HepG2 (cell line): Measurements from ENCODE around the gene EFNA3. TPM values are rescaled to one million over a fixed set of nuclear protein-coding genes. Genes with fewer than 3 reads are reported as not detected.

ENCODE experiments used
- ARNTL ChIP-seq: sonication (generic); formaldehyde crosslinking; IDR thresholded peaks from 2 replicates; pipeline ENCODE4 v1.4.0; 2020; ENCODE audit warnings: mild to moderate bottlenecking, missing genetic modification reagents
- CEBPB ChIP-seq: IDR thresholded peaks from 2 replicates; pipeline ENCODE4 v1.6.1; 2011; ENCODE audit warnings: low read depth, low read length, improper control_type of control experiment, borderline replicate concordance
- CHD4 ChIP-seq: fragments of 200-600 bp; sonication (generic); IDR thresholded peaks from 2 replicates; pipeline ENCODE4 v1.7.0; 2017; ENCODE audit warnings: mild to moderate bottlenecking, low read length, borderline replicate concordance
- DMAP1 ChIP-seq: IDR thresholded peaks from 2 replicates; pipeline ENCODE4 v1.6.1; 2016
- ESRRA ChIP-seq: sonication (generic); formaldehyde crosslinking; IDR thresholded peaks from 2 replicates; pipeline ENCODE4 v1.5.1; 2020; ENCODE audit warnings: mild to moderate bottlenecking, low read depth, missing genetic modification reagents
- GATAD1 ChIP-seq: IDR thresholded peaks from 2 replicates; pipeline ENCODE4 v1.6.1; 2016; ENCODE audit warnings: missing genetic modification reagents, missing compliant biosample characterization
- HMG20B ChIP-seq: conservative IDR thresholded peaks from 2 replicates; pipeline ENCODE4 v1.6.1; 2016; ENCODE audit warnings: missing genetic modification reagents, missing compliant biosample characterization
- MXI1 ChIP-seq: IDR thresholded peaks from 3 replicates; pipeline ENCODE4 v1.6.1; 2012; ENCODE audit warnings: low read depth, low read length, inconsistent platforms, borderline replicate concordance
- PHF5A ChIP-seq: IDR thresholded peaks from one replicate; pipeline ENCODE4 v1.6.1; 2018; ENCODE audit warnings: low read depth, missing genetic modification reagents; ENCODE audit not compliant: unreplicated experiment
- RARG ChIP-seq: sonication (generic); formaldehyde crosslinking; IDR thresholded peaks from 2 replicates; pipeline ENCODE4 v1.4.0; 2020; ENCODE audit warnings: low read depth, mild to moderate bottlenecking, missing genetic modification reagents
- REPIN1 ChIP-seq: sonication (generic); formaldehyde crosslinking; IDR thresholded peaks from 2 replicates; pipeline ENCODE4 v1.8.0; 2022; ENCODE audit warnings: missing genetic modification reagents, low read depth, mild to moderate bottlenecking, borderline replicate concordance
- SMC3 ChIP-seq: IDR thresholded peaks from 2 replicates; pipeline ENCODE4 v1.6.1; 2011; ENCODE audit warnings: low read length, improper control_type of control experiment
- TMF1 ChIP-seq: sonication (generic); formaldehyde crosslinking; IDR thresholded peaks from 2 replicates; pipeline ENCODE4 v1.8.1; 2022; ENCODE audit warnings: low read depth, missing genetic modification reagents
- ZC3H4 ChIP-seq: sonication (generic); formaldehyde crosslinking; IDR thresholded peaks from 2 replicates; pipeline ENCODE4 v1.4.0; 2020; ENCODE audit warnings: missing genetic modification reagents, borderline replicate concordance
- ZFP36 ChIP-seq: fragments of 150-350 bp; IDR thresholded peaks from 2 replicates; pipeline ENCODE4 v1.6.1; 2018; ENCODE audit warnings: borderline replicate concordance, low read length, low read depth; ENCODE audit not compliant: partially characterized antibody
- ZNF232 ChIP-seq: sonication (generic); formaldehyde crosslinking; IDR thresholded peaks from 2 replicates; pipeline ENCODE4 v1.4.0; 2020; ENCODE audit warnings: missing genetic modification reagents, borderline replicate concordance
- ZNF260 ChIP-seq: sonication (generic); formaldehyde crosslinking; IDR thresholded peaks from 2 replicates; pipeline ENCODE4 v1.4.0; 2020; ENCODE audit warnings: missing genetic modification reagents, low read depth, mild to moderate bottlenecking, borderline replicate concordance
- ZNF652 ChIP-seq: IDR thresholded peaks from 2 replicates; pipeline ENCODE4 v1.6.1; 2016; ENCODE audit warnings: low read depth, borderline replicate concordance
- ZNF749 ChIP-seq: sonication (generic); formaldehyde crosslinking; IDR thresholded peaks from 2 replicates; pipeline ENCODE4 v1.8.0; 2022; ENCODE audit warnings: mild to moderate bottlenecking, missing genetic modification reagents, moderate library complexity, borderline replicate concordance
- ZSCAN22 ChIP-seq: sonication (generic); formaldehyde crosslinking; IDR thresholded peaks from 2 replicates; pipeline ENCODE4 v1.4.0; 2020; ENCODE audit warnings: mild to moderate bottlenecking, missing genetic modification reagents
- polyA plus RNA-seq, 8 experiments: library from polyadenylated mRNA; depleted of rRNA in 3 of 8; stranded (reverse) in 7 of 8; unstranded in 1 of 8; fragments of >200 nt; fragmentation: Illumina TruSeq in 4 of 8; extraction: Trizol in 4 of 8; gene quantifications; 2 replicates each; pipeline versions ENCODE4 v1.2.1 to v1.2.3, GENCODE V29; 2011 to 2016; ENCODE audit warnings: low read depth in 4 of 8, missing spikeins in 1 of 8, mixed read lengths in 1 of 8; ENCODE audit not compliant: insufficient read depth in 1 of 8
- total RNA-seq, 5 experiments: library from RNA; depleted of rRNA; stranded (reverse); fragments of >200 nt; fragmentation: Illumina TruSeq; extraction: Trizol; gene quantifications; 2 replicates each; pipeline ENCODE4 v1.2.3, GENCODE V29; 2016; ENCODE audit warnings: low read depth in 1 of 5
- TF ChIP-seq, protein P1 (sequence below): sonication (generic); formaldehyde crosslinking; IDR thresholded peaks from 2 replicates; pipeline ENCODE4 v1.9.0; 2022; ENCODE audit warnings: low read depth, missing genetic modification reagents
- TF ChIP-seq, protein P2 (sequence below): sonication (generic); formaldehyde crosslinking; IDR thresholded peaks from 2 replicates; pipeline ENCODE4 v1.8.1; 2022; ENCODE audit warnings: mild to moderate bottlenecking, missing genetic modification reagents
- TF ChIP-seq, protein P3 (sequence below): sonication (generic); formaldehyde crosslinking; IDR thresholded peaks from 2 replicates; pipeline ENCODE4 v1.4.0; 2020; ENCODE audit warnings: mild to moderate bottlenecking, missing genetic modification reagents
- TF ChIP-seq, protein P4 (sequence below): sonication (generic); formaldehyde crosslinking; IDR thresholded peaks from 2 replicates; pipeline ENCODE4 v1.4.0; 2020; ENCODE audit warnings: low read depth, mild to moderate bottlenecking, missing genetic modification reagents

The EFNA3 gene
- total and polyA plus RNA-seq, 2 of the 13 experiments (the other 11 are each of a cell fraction or from before 2014, with no cell fraction given) = 1.0 to 5.7 TPM

DNA sequence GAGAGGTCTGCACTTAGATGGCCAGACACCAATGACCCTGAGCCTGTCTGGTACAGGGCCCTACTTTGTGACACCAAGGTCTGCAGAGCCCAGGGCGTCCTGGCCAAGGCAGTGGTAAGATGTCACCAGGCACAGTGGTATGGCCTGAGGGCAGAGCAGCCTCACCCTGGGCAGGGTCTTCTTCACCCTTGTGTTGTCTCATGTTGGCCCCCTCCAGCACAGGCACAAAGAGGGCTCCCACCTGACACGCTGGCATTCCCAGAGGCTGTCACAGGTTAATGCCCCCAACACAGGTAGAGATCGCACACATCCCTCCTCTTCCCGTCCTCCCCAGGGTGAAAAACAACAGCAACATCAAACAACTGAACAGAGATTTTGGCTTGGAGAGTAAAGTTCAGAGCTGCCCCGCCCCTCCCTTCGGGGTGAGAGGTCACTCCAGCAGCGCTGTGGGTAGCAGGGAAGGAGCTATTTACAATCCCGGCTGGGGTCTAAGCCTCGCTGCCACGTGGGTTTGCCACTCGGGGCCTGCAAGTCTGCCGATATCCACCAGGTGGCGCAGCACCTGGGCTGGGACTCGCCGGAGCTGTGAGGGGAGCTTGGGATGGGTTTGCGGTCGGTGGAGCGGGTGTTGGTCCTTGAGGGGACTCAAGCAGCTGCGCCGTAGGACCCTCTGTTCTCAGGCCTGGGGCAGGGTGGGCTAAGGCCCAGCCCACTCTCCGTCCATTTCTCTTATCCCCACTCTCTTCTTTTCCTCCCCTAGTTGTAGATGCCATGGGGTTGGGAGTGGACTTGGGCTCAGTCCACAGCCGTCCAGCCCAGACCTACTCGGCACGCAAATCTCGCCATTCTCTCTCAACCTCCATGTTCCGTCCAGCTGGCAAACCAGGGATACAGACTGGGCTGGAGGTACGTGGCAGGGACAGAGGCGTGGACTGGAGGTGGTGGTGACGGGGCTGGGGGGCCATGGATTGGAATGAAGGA lies 12.7 kb downstream of the EFNA3 start (continued):
- TF ChIP-seq, protein P1, sequence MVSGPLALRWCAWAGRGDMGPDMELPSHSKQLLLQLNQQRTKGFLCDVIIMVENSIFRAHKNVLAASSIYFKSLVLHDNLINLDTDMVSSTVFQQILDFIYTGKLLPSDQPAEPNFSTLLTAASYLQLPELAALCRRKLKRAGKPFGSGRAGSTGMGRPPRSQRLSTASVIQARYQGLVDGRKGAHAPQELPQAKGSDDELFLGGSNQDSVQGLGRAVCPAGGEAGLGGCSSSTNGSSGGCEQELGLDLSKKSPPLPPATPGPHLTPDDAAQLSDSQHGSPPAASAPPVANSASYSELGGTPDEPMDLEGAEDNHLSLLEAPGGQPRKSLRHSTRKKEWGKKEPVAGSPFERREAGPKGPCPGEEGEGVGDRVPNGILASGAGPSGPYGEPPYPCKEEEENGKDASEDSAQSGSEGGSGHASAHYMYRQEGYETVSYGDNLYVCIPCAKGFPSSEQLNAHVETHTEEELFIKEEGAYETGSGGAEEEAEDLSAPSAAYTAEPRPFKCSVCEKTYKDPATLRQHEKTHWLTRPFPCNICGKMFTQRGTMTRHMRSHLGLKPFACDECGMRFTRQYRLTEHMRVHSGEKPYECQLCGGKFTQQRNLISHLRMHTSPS (CRISPR knock-in tag) = peak; percentile 75; the same call in 1 of the 2 replicates
- TF ChIP-seq MXI1 (peak; percentile 98; the same call in 2 of the 3 replicates), ZNF749 (CRISPR knock-in tag) (no peak), ZNF652 (peak; percentile 50; the same call in 1 of the 2 replicates), ZNF232 (CRISPR knock-in tag) (no peak), ESRRA (CRISPR knock-in tag) (no peak; the same call in 1 of the 2 replicates), TMF1 (CRISPR knock-in tag) (no peak), REPIN1 (CRISPR knock-in tag) (peak; percentile 83; the same call in 1 of the 2 replicates), ZC3H4 (no peak), PHF5A (CRISPR knock-in tag) (peak; percentile 93), ARNTL (peak; percentile 67; the same call in 1 of the 2 replicates), ZFP36 (no peak), ZNF260 (CRISPR knock-in tag) (no peak), GATAD1 (CRISPR knock-in tag) (0 out of 2 replicates have a peak, but pooled peaks have one; percentile 58), SMC3 (peak; percentile 81), CHD4 (no peak), RARG (no peak), ZSCAN22 (CRISPR knock-in tag) (no peak), CEBPB (no peak), DMAP1 (CRISPR knock-in tag) (peak; percentile 81), HMG20B (peak; percentile 74)
- TF ChIP-seq, protein P2, sequence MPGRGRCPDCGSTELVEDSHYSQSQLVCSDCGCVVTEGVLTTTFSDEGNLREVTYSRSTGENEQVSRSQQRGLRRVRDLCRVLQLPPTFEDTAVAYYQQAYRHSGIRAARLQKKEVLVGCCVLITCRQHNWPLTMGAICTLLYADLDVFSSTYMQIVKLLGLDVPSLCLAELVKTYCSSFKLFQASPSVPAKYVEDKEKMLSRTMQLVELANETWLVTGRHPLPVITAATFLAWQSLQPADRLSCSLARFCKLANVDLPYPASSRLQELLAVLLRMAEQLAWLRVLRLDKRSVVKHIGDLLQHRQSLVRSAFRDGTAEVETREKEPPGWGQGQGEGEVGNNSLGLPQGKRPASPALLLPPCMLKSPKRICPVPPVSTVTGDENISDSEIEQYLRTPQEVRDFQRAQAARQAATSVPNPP (CRISPR knock-in tag) = 0 out of 2 replicates have a peak, but pooled peaks have one; percentile 37
- TF ChIP-seq, protein P3, sequence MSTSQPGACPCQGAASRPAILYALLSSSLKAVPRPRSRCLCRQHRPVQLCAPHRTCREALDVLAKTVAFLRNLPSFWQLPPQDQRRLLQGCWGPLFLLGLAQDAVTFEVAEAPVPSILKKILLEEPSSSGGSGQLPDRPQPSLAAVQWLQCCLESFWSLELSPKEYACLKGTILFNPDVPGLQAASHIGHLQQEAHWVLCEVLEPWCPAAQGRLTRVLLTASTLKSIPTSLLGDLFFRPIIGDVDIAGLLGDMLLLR = no peak
- TF ChIP-seq, protein P4, sequence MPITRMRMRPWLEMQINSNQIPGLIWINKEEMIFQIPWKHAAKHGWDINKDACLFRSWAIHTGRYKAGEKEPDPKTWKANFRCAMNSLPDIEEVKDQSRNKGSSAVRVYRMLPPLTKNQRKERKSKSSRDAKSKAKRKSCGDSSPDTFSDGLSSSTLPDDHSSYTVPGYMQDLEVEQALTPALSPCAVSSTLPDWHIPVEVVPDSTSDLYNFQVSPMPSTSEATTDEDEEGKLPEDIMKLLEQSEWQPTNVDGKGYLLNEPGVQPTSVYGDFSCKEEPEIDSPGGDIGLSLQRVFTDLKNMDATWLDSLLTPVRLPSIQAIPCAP (CRISPR knock-in tag) = no peak
